GOT3 (cell line): Measurements from ENCODE around the gene CD300LG.
"Not testable (repeated sequence)": the region's sequence is repeated elsewhere in the genome, so short reads cannot be mapped to it uniquely, and the experiment has no call there.

Experiments
- DNase-seq: peaks from one replicate; lab custom pipeline; 2025; ENCODE audit warnings: mixed read lengths; lab: John Stamatoyannopoulos, UW

The CD300LG gene

GRCh38 chr17:43846963-43847371, at the start of gene CD300LG:
Gene CD300LG, plus strand, starts transcription at chr17:43847176. Its CDS starts 41 bp downstream, at chr17:43847217.
- no peak for DNase-seq

GRCh38 chr17:43798024-43798423, 49.0 kb upstream of the CD300LG start:
- not testable (repeated sequence) for DNase-seq

- no peak for DNase-seq
Observed at GRCh38 chr17:43799047-43799446, 47.9 kb upstream of the CD300LG start.

- DNase-seq, result no peak
Observed at GRCh38 chr17:43800736-43801135, 46.2 kb upstream of the CD300LG start.

- DNase-seq, result no peak
Observed at GRCh38 chr17:43801844-43802243, 45.1 kb upstream of the CD300LG start.

- DNase-seq, result no peak
Observed at GRCh38 chr17:43803758-43804157, 43.2 kb upstream of the CD300LG start.

- no peak for DNase-seq
Observed at GRCh38 chr17:43805117-43805516, 41.9 kb upstream of the CD300LG start.

GRCh38 chr17:43808076-43808475, 38.9 kb upstream of the CD300LG start:
- DNase-seq, result no peak

- no peak for DNase-seq
Observed at GRCh38 chr17:43809121-43809520, 37.9 kb upstream of the CD300LG start.

- no peak for DNase-seq
Observed at GRCh38 chr17:43810226-43810715, 36.7 kb upstream of the CD300LG start.

GRCh38 chr17:43810823-43811222, 36.2 kb upstream of the CD300LG start:
- no peak for DNase-seq

- DNase-seq, result no peak
Observed at GRCh38 chr17:43812396-43813265, 34.3 kb upstream of the CD300LG start.

- no peak for DNase-seq
Observed at GRCh38 chr17:43813386-43813785, 33.6 kb upstream of the CD300LG start.

GRCh38 chr17:43814026-43814425, 33.0 kb upstream of the CD300LG start:
- no peak for DNase-seq

GRCh38 chr17:43814714-43815113, 32.3 kb upstream of the CD300LG start:
- no peak for DNase-seq

- no peak for DNase-seq
Observed at GRCh38 chr17:43816336-43817320, 30.3 kb upstream of the CD300LG start.

- DNase-seq, result no peak
Observed at GRCh38 chr17:43817826-43818225, 29.1 kb upstream of the CD300LG start.

GRCh38 chr17:43818966-43819365, 28.0 kb upstream of the CD300LG start:
- DNase-seq, result no peak

- DNase-seq, result no peak
Observed at GRCh38 chr17:43820759-43821158, 26.2 kb upstream of the CD300LG start.

- DNase-seq, result no peak
Observed at GRCh38 chr17:43822570-43823190, 24.3 kb upstream of the CD300LG start.

- DNase-seq, result no peak
Observed at GRCh38 chr17:43823350-43824084, 23.5 kb upstream of the CD300LG start.
